ENCODE data around the gene CNTNAP2. TPM values are rescaled to one million over a fixed set of nuclear protein-coding genes. Genes with fewer than 3 reads are reported as not detected.

Gene CNTNAP2
- total and polyA plus RNA-seq, 9 of the 15 experiments (the other 6 are each of a cell fraction or from before 2014, with no cell fraction given): 0.04 to 0.62 (median 0.09) TPM; not detected in 4

GRCh38 chr7:146177301-146177700 lies 60.7 kb downstream of the CNTNAP2 start (continued):
- TF ChIP-seq CHAMP1 (IDR thresholded peaks at IDR 0.05): no peak
- no peak for TF ChIP-seq TFAM (CRISPR knock-in tag; conservative IDR thresholded peaks at IDR 0.05)

- Histone ChIP-seq H3K27me3 (ENCODE audit: control insufficient read depth in 2 of 2, insufficient read depth in 2 of 2, low read length in 2 of 2) (no peaks in the 10 kb centered on the region), H3K9ac (ENCODE audit: insufficient read depth in 1 of 2, low read depth in 2 of 2, low read length in 2 of 2) (no peak overlapping the region), H3K9me3 (replicated peaks; ENCODE audit: control insufficient read depth, insufficient read depth, low read depth, low read length) (no peaks in the 10 kb centered on the region; the same call in 1 of the 2 replicates), H3K79me2 (ENCODE audit: control insufficient read depth, insufficient read depth, low read length) (no peaks in the 10 kb centered on the region), H3K4me3 (no peak overlapping the region), H3K4me2 (ENCODE audit: insufficient read depth, low read length) (no peak overlapping the region), H2AFZ (ENCODE audit: low read depth, low read length) (no peak overlapping the region), H4K20me1 (replicated peaks; ENCODE audit: control insufficient read depth, insufficient read depth, low read length) (no peaks in the 10 kb centered on the region), H3K27ac (ENCODE audit: extremely low read depth, low read depth, low read length) (no peak overlapping the region), H3K4me1 (replicated peaks in 1 of 2; ENCODE audit: control insufficient read depth in 2 of 2, insufficient read depth in 2 of 2, low read length in 2 of 2) (no peaks in the 10 kb centered on the region), H3K36me3 (ENCODE audit: control insufficient read depth, insufficient read depth, low read length) (no peaks in the 10 kb centered on the region), H3K9me1 (ENCODE audit: control insufficient read depth, insufficient read depth, low read length) (no peaks in the 10 kb centered on the region)
- POLR2A ChIA-PET: no interaction called here
- 0% methylated on average over 2 of the region's 2 CpGs for WGBS (ENCODE audit: insufficient coverage, low coverage, missing lambda C conversion rate)
- intact Hi-C loops (cut with micrococcal nuclease): no loop called here
- no TSS peak for BruUV-seq (replicated peaks)
- in situ Hi-C loops (cut with MboI): no loop called here
- no peak for DNase-seq (ENCODE audit: extremely low read depth in 1 of 4, low spot score in 3 of 4)
- FAIRE-seq: no peak
- no peak for ATAC-seq
- CTCF ChIA-PET (ENCODE audit: low intra/inter-chr PET ratio): no interaction called here
- no peak for TF ChIP-seq DACH1 (IDR thresholded peaks at IDR 0.05; ENCODE audit: partially characterized antibody)
- TF ChIP-seq IRF9 (tag; IDR thresholded peaks at IDR 0.05): peak; percentile 79
- TF ChIP-seq CEBPZ (IDR thresholded peaks at IDR 0.05; ENCODE audit: borderline replicate concordance, low read depth, low read length): no peak
- no peak for TF ChIP-seq NR1H2 (CRISPR knock-in tag; IDR thresholded peaks at IDR 0.05)
- 0 out of 2 replicates have a peak, but pooled peaks have one; percentile 19 for TF ChIP-seq CEBPG (CRISPR knock-in tag; IDR thresholded peaks at IDR 0.05)
- peak; percentile 85 to 100 for TF ChIP-seq CEBPG (tag; conservative IDR thresholded peaks at IDR 0.05 in 1 of 2, IDR thresholded peaks at IDR 0.05 in 1 of 2)
- no peak for TF ChIP-seq SMAD3 (CRISPR knock-in tag; conservative IDR thresholded peaks at IDR 0.05)
- TF ChIP-seq IRF1 (CRISPR knock-in tag; IDR thresholded peaks at IDR 0.05; ENCODE audit: borderline replicate concordance): no peak
- no peak for TF ChIP-seq TARDBP (IDR thresholded peaks at IDR 0.05)
- TF ChIP-seq ARHGAP35 (IDR thresholded peaks at IDR 0.05; ENCODE audit: partially characterized antibody): no peak
- no peak for TF ChIP-seq ZNF79 (CRISPR knock-in tag; IDR thresholded peaks at IDR 0.05; ENCODE audit: low read depth)
- no peak for TF ChIP-seq RBBP5 (IDR thresholded peaks at IDR 0.05; ENCODE audit: borderline replicate concordance, insufficient read depth, low read length, poor library complexity, severe bottlenecking)
Observed at GRCh38 chr7:146185844-146186243, 69.2 kb downstream of the CNTNAP2 start.
